A549 treated with DMSO at 1 μM for 4 hours (cell line): ENCODE data around the gene C17orf100. TPM values are rescaled to one million over a fixed set of nuclear protein-coding genes. Genes with fewer than 3 reads are reported as not detected.

Experiments
- total RNA-seq: library from RNA; stranded (reverse); fragments of 200-300 nt; extraction: Qiagen RNA extraction; gene quantifications from 5 replicates; pipeline ENCODE4 v1.2.3, GENCODE V29; 2022; ENCODE audit warnings: low read depth

The C17orf100 gene
- total RNA-seq = 2.2 to 3.0 TPM (median 2.8 TPM) in 5 replicates

GRCh38 chr17:6651354-6651918 is at the start of gene C17orf100, which contains the start of gene MED31:
C17orf100 (plus strand) TSS chr17:6651762; CDS start chr17:6651914, 152 bp downstream.
MED31 (minus strand) TSS chr17:6651605; CDS start chr17:6651528, 77 bp downstream.

GRCh38 chr17:6640536-6641246 is 10.9 kb upstream of the C17orf100 start, which contains the start of the genes KIAA0753 and TXNDC17:
KIAA0753 (minus strand) TSS chr17:6640711; CDS start chr17:6635103, 5,608 bp downstream.
TXNDC17 (plus strand) TSS chr17:6641060; CDS start chr17:6641083, 23 bp downstream.

Other genes with a start within 250 kb of the C17orf100 start
- not detected in 5 replicates for gene AIPL1, start 216.6 kb upstream of the C17orf100 start, total RNA-seq
- gene PIMREG, start 207.3 kb upstream of the C17orf100 start, total RNA-seq = 44.2 to 51.9 TPM (median 45.7 TPM) in 5 replicates
- gene PITPNM3, start 95.2 kb upstream of the C17orf100 start, total RNA-seq = 1.6 to 2.9 TPM (median 2.2 TPM) in 5 replicates
- gene KIAA0753, start 11.1 kb upstream of the C17orf100 start, total RNA-seq = 16.5 to 22.1 TPM (median 19.6 TPM) in 5 replicates
- gene TXNDC17, start 10.7 kb upstream of the C17orf100 start, total RNA-seq = 379 to 465 TPM (median 412 TPM) in 5 replicates
- 23.0 to 35.7 TPM (median 34.1 TPM) in 5 replicates for gene MED31, start 157 bp upstream of the C17orf100 start, total RNA-seq
- gene SLC13A5, start 61.6 kb downstream of the C17orf100 start, total RNA-seq = 0.13 to 0.24 TPM (median 0.16 TPM) in 5 replicates
- 0.03 TPM in 1 of 5 replicates, not detected in the others for gene XAF1, start 104.3 kb downstream of the C17orf100 start, total RNA-seq
- not detected in 5 replicates for gene FBXO39, start 124.5 kb downstream of the C17orf100 start, total RNA-seq
- 0.05 TPM in 1 of 5 replicates, not detected in the others for gene TEKT1, start 180.0 kb downstream of the C17orf100 start, total RNA-seq